Adrenal gland (tissue), 12 donors: Measurements from ENCODE around the gene COQ8B. TPM values are rescaled to one million over a fixed set of nuclear protein-coding genes. Genes with fewer than 3 reads are reported as not detected.

Experiments used
- DNase-seq, 7 donors: peaks; one replicate each; pipeline ENCODE4 v3.0.0-alpha.2; 2019 to 2020
- H3K27ac ChIP-seq, 5 donors: fragments of 200-600 bp; sonication (generic) in 4 of 5; 1 replicate in 3 of 5; 2 replicates in 2 of 5; pipeline versions ENCODE4 v1.5.1 to v1.8.0; 2016 to 2020; ENCODE audit warnings: mild to moderate bottlenecking in 1 of 5
- H3K27me3 ChIP-seq: fragments of 200-600 bp; 2 replicates; pipeline ENCODE4 v1.8.0; 2021
- H3K36me3 ChIP-seq, 2 donors: fragments of 200-600 bp; replicated peaks in 1 of 2; 1 replicate in 1 of 2; 2 replicates in 1 of 2; pipeline versions ENCODE4 v1.5.1 to v1.8.0; 2018 to 2022
- H3K4me1 ChIP-seq, 2 donors: fragments of 200-600 bp; replicated peaks in 1 of 2; 1 replicate in 1 of 2; 2 replicates in 1 of 2; pipeline versions ENCODE4 v1.5.1 to v1.8.0; 2018 to 2021
- H3K4me3 ChIP-seq, 4 donors: fragments of 200-600 bp; sonication (generic) in 3 of 4; one replicate each; pipeline ENCODE4 v1.5.1; 2016 to 2018
- H3K9me3 ChIP-seq, 3 donors: fragments of 200-600 bp; sonication (generic) in 1 of 3; replicated peaks in 1 of 3; 1 replicate in 2 of 3; 2 replicates in 1 of 3; pipeline versions ENCODE4 v1.5.1 to v1.8.0; 2016 to 2021
- CTCF ChIP-seq, 6 experiments: fragments of 450-650 bp in 4 of 6; fragments of 200-600 bp in 2 of 6; sonication (generic) in 1 of 6; IDR thresholded peaks; 1 replicate in 5 of 6; 2 replicates in 1 of 6; pipeline versions ENCODE4 v1.5.1 to v1.8.0; 2016 to 2021; ENCODE audit warnings: antibody characterized with exemption in 6 of 6, mild to moderate bottlenecking in 2 of 6, moderate library complexity in 1 of 6
- POLR2A ChIP-seq, 2 donors: fragments of 450-650 bp; IDR thresholded peaks; one replicate each; pipeline ENCODE4 v1.6.1; 2017; ENCODE audit warnings: antibody characterized with exemption in 2 of 2, mild to moderate bottlenecking in 2 of 2, moderate library complexity in 1 of 2
- WGBS, 4 donors: extraction: QIAGEN DNeasy Blood & Tissue Kit in 2 of 4; methylation state at CpG; one replicate each; pipeline versions ENCODE4 v1.1.5 to v1.1.7; 2013 to 2017; 5-methylcytosine and 5-hydroxymethylcytosine counted together
- intact Hi-C, 2 donors: fragments of 100-400 bp; cut with DNase I; formaldehyde crosslinking; loops; one replicate each; pipeline versions ENCODE4 v1.14.1 to v1.15.0; 2022 to 2023
- polyA plus RNA-seq, 3 donors: library from polyadenylated mRNA; stranded (reverse); fragments of 200-250 nt in 2 of 3; fragments of 350-450 nt in 1 of 3; fragmentation: Illumina TruSeq in 1 of 3; extraction: RNeasy Lipid Tissue Mini Kit (QIAGEN cat#74804) in 1 of 3; gene quantifications; one replicate each; pipeline ENCODE4 v1.2.3, GENCODE V29; 2013 to 2014
- total RNA-seq, 9 donors: library from RNA; depleted of rRNA in 4 of 9; stranded (reverse); fragments of >200 nt in 4 of 9; fragments of 120-200 nt in 1 of 9; fragmentation: NEBNext Ultra II Directional in 1 of 9; extraction: Animal tissue kit (Norgen Biotek cat#: 25700) in 1 of 9; gene quantifications; one replicate each; pipeline versions ENCODE4 v1.1.0 to v1.2.4, GENCODE V29; 2013 to 2023
- donor health status: healthy with polysubstance abuse.
- donor health status: Bipolar disorder and iron deficiency.
- donor health status: DM: yes; HTN: yes; CAD: no.
- donor health status: DM: no; HTN: no; CAD: no.
- donor health status: DM: no; HTN: no; CAD: no.
- donor health status: DM: yes; HTN: yes; CAD: no.

COQ8B gene
- total and polyA plus RNA-seq, 12 donors = 13.7 to 80.4 (median 48.9) TPM

GRCh38 chr19:40683437-40683836 lies 33.2 kb downstream of the COQ8B start:
- intact Hi-C loops = no loop called here
- peaks cover 0 to 32% of the 10 kb centered on the region in 2 donors for H3K36me3 ChIP-seq
- no peak for DNase-seq
- no peak for TF ChIP-seq POLR2A (IDR thresholded peaks at IDR 0.05)
- no peak overlapping the region for H3K27ac ChIP-seq
- peaks cover 0 to 5% of the 10 kb centered on the region in 2 donors for H3K4me1 ChIP-seq
- 87 to 95% (median 91%) methylated on average over 9 of the region's 9 CpGs for WGBS, 4 donors
- no peaks in the 10 kb centered on the region for H3K27me3 ChIP-seq
- H3K9me3 ChIP-seq = no peaks in the 10 kb centered on the region
- no peak overlapping the region for H3K4me3 ChIP-seq

- H3K27ac ChIP-seq = no peak overlapping the region
- H3K36me3 ChIP-seq = peaks cover 0 to 42% of the 10 kb centered on the region in 2 donors
- intact Hi-C loops = no loop called here
- no peak for DNase-seq
- H3K9me3 ChIP-seq = no peaks in the 10 kb centered on the region
- 92 to 95% (median 93%) methylated on average over 15 to 18 of the region's 18 CpGs for WGBS, 4 donors
- H3K4me3 ChIP-seq = no peak overlapping the region
- no peaks in the 10 kb centered on the region for H3K4me1 ChIP-seq
- H3K27me3 ChIP-seq = no peaks in the 10 kb centered on the region
- TF ChIP-seq POLR2A (IDR thresholded peaks at IDR 0.05) = no peak
- TF ChIP-seq CTCF (IDR thresholded peaks at IDR 0.05) = no peak
Observed at GRCh38 chr19:40682431-40682964, 34.2 kb downstream of the COQ8B start.

GRCh38 chr19:40681039-40681438 lies 35.6 kb downstream of the COQ8B start:
- Histone ChIP-seq H3K27me3 (no peaks in the 10 kb centered on the region), H3K4me3 (no peak overlapping the region), H3K9me3 (no peaks in the 10 kb centered on the region), H3K27ac (no peak overlapping the region), H3K36me3 (peaks cover 0 to 56% of the 10 kb centered on the region in 2 donors), H3K4me1 (no peaks in the 10 kb centered on the region)
- 73 to 100% (median 86%) methylated on average over 2 to 4 of the region's 4 CpGs for WGBS, 4 donors
- TF ChIP-seq CTCF (IDR thresholded peaks at IDR 0.05) (no peak), POLR2A (IDR thresholded peaks at IDR 0.05) (no peak)
- DNase-seq = no peak
- intact Hi-C loops = no loop called here

- TF ChIP-seq CTCF (IDR thresholded peaks at IDR 0.05) = no peak
- no peak for TF ChIP-seq POLR2A (IDR thresholded peaks at IDR 0.05)
- H3K4me3 ChIP-seq = no peak overlapping the region
- WGBS, 4 donors = 96 to 98% (median 97%) methylated on average over 8 to 23 of the region's 23 CpGs
- no peak overlapping the region for H3K27ac ChIP-seq
- no peaks in the 10 kb centered on the region for H3K9me3 ChIP-seq
- H3K27me3 ChIP-seq = no peaks in the 10 kb centered on the region
- peaks cover 0 to 69% of the 10 kb centered on the region in 2 donors for H3K36me3 ChIP-seq
- no peaks in the 10 kb centered on the region for H3K4me1 ChIP-seq
- DNase-seq = no peak
- intact Hi-C loops = no loop called here
Observed at GRCh38 chr19:40677156-40677555, 39.5 kb downstream of the COQ8B start.

GRCh38 chr19:40674291-40674690 lies 42.4 kb downstream of the COQ8B start:
- intact Hi-C loops = no loop called here
- WGBS, 4 donors = 60 to 89% (median 88%) methylated on average over 1 to 3 of the region's 3 CpGs; no CpG with 5 or more reads in 1 of the 4 donors
- no peaks in the 10 kb centered on the region for H3K4me1 ChIP-seq
- peaks cover 0 to 82% of the 10 kb centered on the region in 2 donors for H3K36me3 ChIP-seq
- H3K9me3 ChIP-seq = no peaks in the 10 kb centered on the region
- H3K27ac ChIP-seq = no peak overlapping the region
- no peak overlapping the region for H3K4me3 ChIP-seq
- TF ChIP-seq POLR2A (IDR thresholded peaks at IDR 0.05) (no peak), CTCF (IDR thresholded peaks at IDR 0.05) (no peak)
- H3K27me3 ChIP-seq = no peaks in the 10 kb centered on the region
- no peak for DNase-seq
